ENCODE measurements around the gene WDR27.

WDR27 gene

DNA sequence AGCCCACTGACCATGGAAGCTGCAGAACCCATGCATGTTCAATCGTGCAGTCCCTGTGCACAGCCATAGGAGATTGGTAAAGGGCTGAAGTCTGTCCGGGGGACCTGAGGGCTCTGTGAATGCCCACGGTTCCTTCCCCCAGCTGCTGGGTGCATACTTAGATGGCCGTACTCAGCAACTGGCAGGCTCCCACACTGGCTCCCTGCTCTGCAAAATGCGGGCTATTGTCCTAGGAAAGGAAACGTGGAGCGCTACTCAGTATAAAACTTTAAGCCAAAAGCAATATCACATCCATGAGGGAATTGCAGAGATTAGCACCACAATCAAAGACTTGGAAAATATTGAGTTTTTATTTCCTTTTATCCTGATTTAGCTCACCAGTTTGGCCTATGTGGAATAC is 202.0 kb downstream of the WDR27 start:
- no peak; the same call in 2 of the 3 replicates for ATAC-seq
- no peak for TF ChIP-seq ZNF8 (CRISPR knock-in tag; IDR thresholded peaks at IDR 0.05)
- no peak for TF ChIP-seq SNAI2 (CRISPR knock-in tag; IDR thresholded peaks at IDR 0.05)
- TF ChIP-seq TCF4 (CRISPR knock-in tag; IDR thresholded peaks at IDR 0.05; ENCODE audit: borderline replicate concordance): no peak
- no peak for TF ChIP-seq ZFP30 (CRISPR knock-in tag; IDR thresholded peaks at IDR 0.05)
- no peak for TF ChIP-seq TOX (CRISPR knock-in tag; IDR thresholded peaks at IDR 0.05; ENCODE audit: borderline replicate concordance)
- TF ChIP-seq ZNF565 (CRISPR knock-in tag; conservative IDR thresholded peaks at IDR 0.05; ENCODE audit: low read depth): no peak
- TF ChIP-seq ISL1 (CRISPR knock-in tag; IDR thresholded peaks at IDR 0.05): no peak
- no peak for TF ChIP-seq BACH2 (CRISPR knock-in tag; IDR thresholded peaks at IDR 0.05; ENCODE audit: borderline replicate concordance)
- no peak for TF ChIP-seq ZFP3 (CRISPR knock-in tag; IDR thresholded peaks at IDR 0.05)
- TF ChIP-seq RARB (CRISPR knock-in tag; IDR thresholded peaks at IDR 0.05): no peak

DNA sequence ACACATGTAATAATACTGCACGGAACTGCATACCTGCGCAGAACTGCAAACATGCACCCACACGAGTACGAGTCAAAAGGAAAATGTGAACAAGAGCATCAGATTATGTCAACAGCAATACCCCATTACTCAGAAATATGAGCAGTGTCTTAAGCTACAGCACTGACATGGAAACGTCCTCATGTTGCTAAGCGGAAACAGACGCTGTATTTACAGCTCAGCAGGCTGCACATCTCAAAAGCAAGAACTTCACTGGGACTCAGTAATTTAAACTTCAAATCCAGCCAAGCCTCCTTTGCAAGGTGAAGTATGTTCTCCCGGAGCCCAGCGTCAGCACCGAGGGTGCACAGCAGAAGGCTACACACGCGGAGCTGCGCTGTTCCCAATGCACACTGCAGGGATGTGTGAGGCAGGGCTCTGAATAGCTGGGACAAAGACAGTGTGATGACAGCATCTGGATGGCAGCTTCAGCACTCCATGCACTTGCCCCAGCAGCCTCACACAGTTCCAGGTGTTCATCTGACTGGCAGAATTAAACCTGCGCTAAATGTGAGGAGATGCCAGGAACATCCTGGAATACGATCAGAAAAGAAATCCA is 202.8 kb downstream of the WDR27 start:
- ATAC-seq: peak; percentile 61
- TF ChIP-seq, protein P1, sequence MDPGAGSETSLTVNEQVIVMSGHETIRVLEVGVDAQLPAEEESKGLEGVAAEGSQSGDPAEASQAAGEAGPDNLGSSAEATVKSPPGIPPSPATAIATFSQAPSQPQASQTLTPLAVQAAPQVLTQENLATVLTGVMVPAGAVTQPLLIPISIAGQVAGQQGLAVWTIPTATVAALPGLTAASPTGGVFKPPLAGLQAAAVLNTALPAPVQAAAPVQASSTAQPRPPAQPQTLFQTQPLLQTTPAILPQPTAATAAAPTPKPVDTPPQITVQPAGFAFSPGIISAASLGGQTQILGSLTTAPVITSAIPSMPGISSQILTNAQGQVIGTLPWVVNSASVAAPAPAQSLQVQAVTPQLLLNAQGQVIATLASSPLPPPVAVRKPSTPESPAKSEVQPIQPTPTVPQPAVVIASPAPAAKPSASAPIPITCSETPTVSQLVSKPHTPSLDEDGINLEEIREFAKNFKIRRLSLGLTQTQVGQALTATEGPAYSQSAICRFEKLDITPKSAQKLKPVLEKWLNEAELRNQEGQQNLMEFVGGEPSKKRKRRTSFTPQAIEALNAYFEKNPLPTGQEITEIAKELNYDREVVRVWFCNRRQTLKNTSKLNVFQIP (CRISPR knock-in tag; IDR thresholded peaks at IDR 0.05; ENCODE audit: borderline replicate concordance, low read depth): no peak
- TF ChIP-seq CSDC2 (CRISPR knock-in tag; IDR thresholded peaks at IDR 0.05) (no peak), BACH2 (CRISPR knock-in tag; IDR thresholded peaks at IDR 0.05; ENCODE audit: borderline replicate concordance) (no peak), ZNF8 (CRISPR knock-in tag; IDR thresholded peaks at IDR 0.05) (no peak), ZC3H10 (CRISPR knock-in tag; IDR thresholded peaks at IDR 0.05) (no peak), SNAI2 (CRISPR knock-in tag; IDR thresholded peaks at IDR 0.05) (no peak), RARB (CRISPR knock-in tag; IDR thresholded peaks at IDR 0.05) (no peak)

DNA sequence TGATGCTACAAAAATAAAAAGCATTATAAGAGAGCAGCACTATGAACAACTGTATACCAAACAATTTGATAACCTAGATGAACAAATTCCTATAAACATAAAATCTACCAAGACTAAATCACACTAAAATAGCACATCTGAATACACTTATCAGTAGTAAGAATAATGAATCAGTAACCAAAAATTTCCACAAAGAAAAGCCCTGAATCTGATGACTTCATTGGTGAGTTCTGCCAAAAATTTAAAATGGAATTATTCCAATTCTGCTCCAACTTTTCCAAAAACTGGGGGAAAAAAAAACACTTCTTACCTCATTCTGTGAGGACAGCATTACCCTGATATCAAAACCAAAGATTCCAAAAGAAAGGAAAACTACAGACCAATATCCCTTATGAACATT is 206.2 kb downstream of the WDR27 start:
- ATAC-seq: no peak
- no peak for TF ChIP-seq CSDC2 (CRISPR knock-in tag; IDR thresholded peaks at IDR 0.05)
- no peak for TF ChIP-seq ZC3H10 (CRISPR knock-in tag; IDR thresholded peaks at IDR 0.05)

DNA sequence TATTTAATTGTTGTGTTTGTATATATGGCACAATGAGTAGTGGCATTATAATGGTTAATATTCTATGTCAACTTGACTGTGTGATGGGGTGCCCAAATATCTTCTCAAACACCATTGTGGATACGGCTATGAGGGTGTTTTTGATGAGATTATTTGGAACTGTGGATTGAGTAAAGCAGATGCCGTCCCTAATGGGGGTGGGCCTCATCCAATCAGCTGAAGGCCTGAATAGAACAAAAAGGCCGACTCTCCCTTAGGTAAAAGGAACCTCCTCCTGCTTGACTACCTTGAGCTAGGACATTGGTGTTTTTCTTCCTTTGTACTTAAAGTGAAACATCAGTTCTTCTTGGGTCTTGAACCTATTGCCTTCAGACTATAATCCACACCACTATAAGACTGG is 207.8 kb downstream of the WDR27 start:
- TF ChIP-seq BACH2 (CRISPR knock-in tag; IDR thresholded peaks at IDR 0.05; ENCODE audit: borderline replicate concordance) (no peak), SNAI2 (CRISPR knock-in tag; IDR thresholded peaks at IDR 0.05) (no peak), TOX (CRISPR knock-in tag; IDR thresholded peaks at IDR 0.05; ENCODE audit: borderline replicate concordance) (no peak), ZC3H10 (CRISPR knock-in tag; IDR thresholded peaks at IDR 0.05) (no peak), ZNF8 (CRISPR knock-in tag; IDR thresholded peaks at IDR 0.05) (no peak)
- ATAC-seq: no peak

DNA sequence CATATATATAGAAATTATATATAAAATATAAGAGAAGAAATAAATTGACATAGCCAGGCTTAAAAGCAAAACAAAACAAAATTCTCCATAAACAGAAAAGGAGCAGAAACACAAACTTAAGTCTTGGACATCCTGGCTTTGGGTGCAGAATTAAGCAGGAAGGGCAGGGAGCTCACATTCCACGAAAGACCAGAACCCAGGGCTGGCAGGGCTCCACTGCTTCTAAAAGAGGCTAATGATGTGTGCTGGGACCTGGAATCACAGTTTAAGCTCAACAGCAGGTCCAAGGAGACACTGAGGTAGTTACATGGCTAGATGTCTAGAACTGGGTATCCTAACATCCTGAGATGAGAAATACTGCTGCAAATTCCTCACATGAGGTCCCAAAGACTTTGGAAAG is 210.3 kb downstream of the WDR27 start:
- TF ChIP-seq ZC3H10 (CRISPR knock-in tag; IDR thresholded peaks at IDR 0.05) (no peak), ZNF565 (CRISPR knock-in tag; conservative IDR thresholded peaks at IDR 0.05; ENCODE audit: low read depth) (no peak), ISL1 (CRISPR knock-in tag; IDR thresholded peaks at IDR 0.05) (no peak), ARNTL (CRISPR knock-in tag; IDR thresholded peaks at IDR 0.05; ENCODE audit: borderline replicate concordance, low read depth) (no peak), RARB (CRISPR knock-in tag; IDR thresholded peaks at IDR 0.05) (no peak), PPARA (CRISPR knock-in tag; IDR thresholded peaks at IDR 0.05; ENCODE audit: borderline replicate concordance) (no peak), TCF4 (CRISPR knock-in tag; IDR thresholded peaks at IDR 0.05; ENCODE audit: borderline replicate concordance) (no peak), ZNF8 (CRISPR knock-in tag; IDR thresholded peaks at IDR 0.05) (no peak), BACH2 (CRISPR knock-in tag; IDR thresholded peaks at IDR 0.05; ENCODE audit: borderline replicate concordance) (no peak), ESRRG (CRISPR knock-in tag; IDR thresholded peaks at IDR 0.05) (no peak), OSR1 (CRISPR knock-in tag; IDR thresholded peaks at IDR 0.05) (no peak)
- TF ChIP-seq, protein P2, sequence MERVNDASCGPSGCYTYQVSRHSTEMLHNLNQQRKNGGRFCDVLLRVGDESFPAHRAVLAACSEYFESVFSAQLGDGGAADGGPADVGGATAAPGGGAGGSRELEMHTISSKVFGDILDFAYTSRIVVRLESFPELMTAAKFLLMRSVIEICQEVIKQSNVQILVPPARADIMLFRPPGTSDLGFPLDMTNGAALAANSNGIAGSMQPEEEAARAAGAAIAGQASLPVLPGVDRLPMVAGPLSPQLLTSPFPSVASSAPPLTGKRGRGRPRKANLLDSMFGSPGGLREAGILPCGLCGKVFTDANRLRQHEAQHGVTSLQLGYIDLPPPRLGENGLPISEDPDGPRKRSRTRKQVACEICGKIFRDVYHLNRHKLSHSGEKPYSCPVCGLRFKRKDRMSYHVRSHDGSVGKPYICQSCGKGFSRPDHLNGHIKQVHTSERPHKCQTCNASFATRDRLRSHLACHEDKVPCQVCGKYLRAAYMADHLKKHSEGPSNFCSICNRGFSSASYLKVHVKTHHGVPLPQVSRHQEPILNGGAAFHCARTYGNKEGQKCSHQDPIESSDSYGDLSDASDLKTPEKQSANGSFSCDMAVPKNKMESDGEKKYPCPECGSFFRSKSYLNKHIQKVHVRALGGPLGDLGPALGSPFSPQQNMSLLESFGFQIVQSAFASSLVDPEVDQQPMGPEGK (CRISPR knock-in tag; IDR thresholded peaks at IDR 0.05; ENCODE audit: borderline replicate concordance): no peak
- TF ChIP-seq, protein P3, sequence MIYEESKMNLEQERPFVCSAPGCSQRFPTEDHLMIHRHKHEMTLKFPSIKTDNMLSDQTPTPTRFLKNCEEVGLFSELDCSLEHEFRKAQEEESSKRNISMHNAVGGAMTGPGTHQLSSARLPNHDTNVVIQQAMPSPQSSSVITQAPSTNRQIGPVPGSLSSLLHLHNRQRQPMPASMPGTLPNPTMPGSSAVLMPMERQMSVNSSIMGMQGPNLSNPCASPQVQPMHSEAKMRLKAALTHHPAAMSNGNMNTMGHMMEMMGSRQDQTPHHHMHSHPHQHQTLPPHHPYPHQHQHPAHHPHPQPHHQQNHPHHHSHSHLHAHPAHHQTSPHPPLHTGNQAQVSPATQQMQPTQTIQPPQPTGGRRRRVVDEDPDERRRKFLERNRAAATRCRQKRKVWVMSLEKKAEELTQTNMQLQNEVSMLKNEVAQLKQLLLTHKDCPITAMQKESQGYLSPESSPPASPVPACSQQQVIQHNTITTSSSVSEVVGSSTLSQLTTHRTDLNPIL (CRISPR knock-in tag; IDR thresholded peaks at IDR 0.05; ENCODE audit: low read depth): no peak
- TF ChIP-seq, protein P4, sequence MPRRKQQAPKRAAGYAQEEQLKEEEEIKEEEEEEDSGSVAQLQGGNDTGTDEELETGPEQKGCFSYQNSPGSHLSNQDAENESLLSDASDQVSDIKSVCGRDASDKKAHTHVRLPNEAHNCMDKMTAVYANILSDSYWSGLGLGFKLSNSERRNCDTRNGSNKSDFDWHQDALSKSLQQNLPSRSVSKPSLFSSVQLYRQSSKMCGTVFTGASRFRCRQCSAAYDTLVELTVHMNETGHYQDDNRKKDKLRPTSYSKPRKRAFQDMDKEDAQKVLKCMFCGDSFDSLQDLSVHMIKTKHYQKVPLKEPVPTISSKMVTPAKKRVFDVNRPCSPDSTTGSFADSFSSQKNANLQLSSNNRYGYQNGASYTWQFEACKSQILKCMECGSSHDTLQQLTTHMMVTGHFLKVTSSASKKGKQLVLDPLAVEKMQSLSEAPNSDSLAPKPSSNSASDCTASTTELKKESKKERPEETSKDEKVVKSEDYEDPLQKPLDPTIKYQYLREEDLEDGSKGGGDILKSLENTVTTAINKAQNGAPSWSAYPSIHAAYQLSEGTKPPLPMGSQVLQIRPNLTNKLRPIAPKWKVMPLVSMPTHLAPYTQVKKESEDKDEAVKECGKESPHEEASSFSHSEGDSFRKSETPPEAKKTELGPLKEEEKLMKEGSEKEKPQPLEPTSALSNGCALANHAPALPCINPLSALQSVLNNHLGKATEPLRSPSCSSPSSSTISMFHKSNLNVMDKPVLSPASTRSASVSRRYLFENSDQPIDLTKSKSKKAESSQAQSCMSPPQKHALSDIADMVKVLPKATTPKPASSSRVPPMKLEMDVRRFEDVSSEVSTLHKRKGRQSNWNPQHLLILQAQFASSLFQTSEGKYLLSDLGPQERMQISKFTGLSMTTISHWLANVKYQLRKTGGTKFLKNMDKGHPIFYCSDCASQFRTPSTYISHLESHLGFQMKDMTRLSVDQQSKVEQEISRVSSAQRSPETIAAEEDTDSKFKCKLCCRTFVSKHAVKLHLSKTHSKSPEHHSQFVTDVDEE (CRISPR knock-in tag; IDR thresholded peaks at IDR 0.05): no peak
- TF ChIP-seq, protein P5, sequence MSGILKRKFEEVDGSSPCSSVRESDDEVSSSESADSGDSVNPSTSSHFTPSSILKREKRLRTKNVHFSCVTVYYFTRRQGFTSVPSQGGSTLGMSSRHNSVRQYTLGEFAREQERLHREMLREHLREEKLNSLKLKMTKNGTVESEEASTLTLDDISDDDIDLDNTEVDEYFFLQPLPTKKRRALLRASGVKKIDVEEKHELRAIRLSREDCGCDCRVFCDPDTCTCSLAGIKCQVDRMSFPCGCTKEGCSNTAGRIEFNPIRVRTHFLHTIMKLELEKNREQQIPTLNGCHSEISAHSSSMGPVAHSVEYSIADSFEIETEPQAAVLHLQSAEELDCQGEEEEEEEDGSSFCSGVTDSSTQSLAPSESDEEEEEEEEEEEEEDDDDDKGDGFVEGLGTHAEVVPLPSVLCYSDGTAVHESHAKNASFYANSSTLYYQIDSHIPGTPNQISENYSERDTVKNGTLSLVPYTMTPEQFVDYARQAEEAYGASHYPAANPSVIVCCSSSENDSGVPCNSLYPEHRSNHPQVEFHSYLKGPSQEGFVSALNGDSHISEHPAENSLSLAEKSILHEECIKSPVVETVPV (CRISPR knock-in tag; IDR thresholded peaks at IDR 0.05): no peak
- TF ChIP-seq, protein P1 (CRISPR knock-in tag; IDR thresholded peaks at IDR 0.05; ENCODE audit: borderline replicate concordance, low read depth): no peak
- no peak for ATAC-seq
